PC-3 (cell line): ENCODE measurements around the gene MYH7B. TPM values are rescaled to one million over a fixed set of nuclear protein-coding genes. Genes with fewer than 3 reads are reported as not detected.

Experiments
- ATAC-seq: fragments of 200-7000 bp; cut with Tn5 transposase; 2 replicates; pipeline ENCODE4 v1.9.1; 2020; ENCODE audit warnings: mild to moderate bottlenecking, moderate library complexity
- BruUV-seq: library from RNA; stranded (reverse); fragments of 400-500 nt; replicated peaks from 2 replicates; lab custom pipeline; 2021; lab: Mats Ljungman, UMichigan
- CTCF ChIA-PET: fragments of 300-600 bp; sonication (Branson Sonifier 250); formaldehyde crosslinking; loops from one replicate; lab custom pipeline; 2022; ENCODE audit warnings: antibody characterized with exemption; lab: Charles Lee
- POLR2A ChIA-PET: fragments of 300-600 bp; sonication (Branson Sonifier 250); formaldehyde crosslinking; loops from one replicate; lab custom pipeline; 2022; ENCODE audit warnings: antibody characterized with exemption; ENCODE audit not compliant: unreplicated experiment; lab: Charles Lee
- DNase-seq: peaks from one replicate; pipeline ENCODE4 v3.0.0-alpha.2; 2015
- H2AFZ ChIP-seq: fragments of 300-600 bp; sonication (generic); 2 replicates; pipeline ENCODE4 v1.6.0; 2016; ENCODE audit warnings: antibody characterized with exemption, low read length
- H3F3A ChIP-seq: fragments of 300-600 bp; sonication (generic); one replicate; pipeline ENCODE4 v1.6.0; 2017; ENCODE audit warnings: antibody characterized with exemption, low read length, control low read depth, mild to moderate bottlenecking; ENCODE audit not compliant: unreplicated experiment
- H3K27ac ChIP-seq: fragments of 300-600 bp; sonication (generic); 2 replicates; pipeline ENCODE4 v1.5.1; 2016; ENCODE audit warnings: mild to moderate bottlenecking, low read length
- H3K27me3 ChIP-seq: fragments of 300-600 bp; sonication (generic); 2 replicates; pipeline ENCODE4 v1.6.1; 2016; ENCODE audit warnings: low read length, mixed read lengths
- H3K36me3 ChIP-seq: fragments of 300-600 bp; sonication (generic); 2 replicates; pipeline ENCODE4 v1.6.1; 2016; ENCODE audit warnings: low read depth, mixed run types, low read length, mixed read lengths
- H3K4me1 ChIP-seq: fragments of 300-600 bp; sonication (generic); 2 replicates; pipeline ENCODE4 v1.5.1; 2016; ENCODE audit warnings: low read length; ENCODE audit not compliant: insufficient read depth
- H3K4me2 ChIP-seq: fragments of 300-600 bp; sonication (generic); 2 replicates; pipeline ENCODE4 v1.6.0; 2016; ENCODE audit warnings: low read length
- H3K4me3 ChIP-seq: fragments of 300-600 bp; sonication (generic); 2 replicates; pipeline ENCODE4 v1.5.1; 2016; ENCODE audit warnings: mild to moderate bottlenecking, low read length, mixed read lengths
- H3K79me2 ChIP-seq: fragments of 300-600 bp; sonication (generic); 2 replicates; pipeline ENCODE4 v1.6.1; 2017; ENCODE audit warnings: low read length, mixed read lengths
- H3K9ac ChIP-seq: fragments of 300-600 bp; sonication (generic); 2 replicates; pipeline ENCODE4 v1.6.0; 2016; ENCODE audit warnings: mild to moderate bottlenecking, low read length
- H3K9me2 ChIP-seq: fragments of 300-600 bp; sonication (generic); replicated peaks from 2 replicates; pipeline ENCODE4 v1.6.1; 2016; ENCODE audit warnings: mixed run types, low read length, mixed read lengths
- H3K9me3 ChIP-seq: fragments of 300-600 bp; sonication (generic); 2 replicates; pipeline ENCODE4 v1.6.1; 2016; ENCODE audit warnings: low read length, mixed read lengths
- H4K20me1 ChIP-seq: fragments of 300-600 bp; sonication (generic); 2 replicates; pipeline ENCODE4 v1.6.1; 2016; ENCODE audit warnings: low read length, mixed read lengths
- CTCF ChIP-seq: fragments of 300-600 bp; sonication (generic); conservative IDR thresholded peaks from 2 replicates; pipeline ENCODE4 v1.5.1; 2017; ENCODE audit warnings: antibody characterized with exemption, low read depth, mild to moderate bottlenecking, low read length
- EZH2 ChIP-seq: fragments of 300-600 bp; sonication (generic); IDR thresholded peaks from one replicate; pipeline ENCODE4 v1.6.1; 2017; ENCODE audit warnings: antibody characterized with exemption, mild to moderate bottlenecking, low read length; ENCODE audit not compliant: unreplicated experiment
- EZH2phosphoT487 ChIP-seq: fragments of 300-600 bp; sonication (generic); IDR thresholded peaks from 2 replicates; pipeline ENCODE4 v1.6.1; 2018; ENCODE audit warnings: mild to moderate bottlenecking, antibody characterized with exemption, low read length, borderline replicate concordance
- intact Hi-C: fragments of 100-400 bp; cut with micrococcal nuclease; formaldehyde crosslinking; loops from 2 replicates; pipeline ENCODE4 v1.9.0; 2023
- total RNA-seq: library from RNA; depleted of rRNA; stranded (reverse); fragments of >200 nt; gene quantifications from 2 replicates; pipeline ENCODE4 v1.2.3, GENCODE V29; 2014

MYH7B gene
- total RNA-seq, 1 experiment from 2014 or later: 0.04 TPM

GRCh38 chr20:34985461-34986310 lies 30.0 kb downstream of the MYH7B start:
- ChIA-PET POLR2A (interaction anchor here (0.6 kb wide), 1 partner anchor 9 kb away, joined by 4 read pairs; no protein-coding TSS in a partner anchor), CTCF (interaction anchor here (1.4 kb wide), 1 partner anchor 111 kb away, joined by 3 read pairs; no protein-coding TSS in a partner anchor)
- Histone ChIP-seq H3K79me2 (no peaks in the 10 kb centered on the region), H3K4me1 (peaks cover 5% of the 10 kb centered on the region), H3K27ac (no peak overlapping the region), H3F3A (no peaks in the 10 kb centered on the region), H3K4me3 (no peak overlapping the region), H3K4me2 (no peak overlapping the region), H4K20me1 (no peaks in the 10 kb centered on the region), H2AFZ (no peak overlapping the region), H3K9me3 (no peaks in the 10 kb centered on the region), H3K36me3 (no peaks in the 10 kb centered on the region), H3K9me2 (no peaks in the 10 kb centered on the region), H3K27me3 (no peaks in the 10 kb centered on the region), H3K9ac (no peak overlapping the region)
- no TSS peak for BruUV-seq
- no peak for DNase-seq
- intact Hi-C loops: no loop called here
- ATAC-seq: peak; percentile 5; the same call in 1 of the 2 replicates
- no peak for TF ChIP-seq EZH2
- no peak for TF ChIP-seq EZH2phosphoT487
- no peak for TF ChIP-seq CTCF

GRCh38 chr20:34986311-34987287 lies 30.9 kb downstream of the MYH7B start:
- no peaks in the 10 kb centered on the region for H3K9me3 ChIP-seq
- H3K4me3 ChIP-seq: no peak overlapping the region
- BruUV-seq: no TSS peak
- no peaks in the 10 kb centered on the region for H3K36me3 ChIP-seq
- no peak overlapping the region for H3K4me2 ChIP-seq
- H4K20me1 ChIP-seq: no peaks in the 10 kb centered on the region
- H3K79me2 ChIP-seq: no peaks in the 10 kb centered on the region
- no peaks in the 10 kb centered on the region for H3F3A ChIP-seq
- no peaks in the 10 kb centered on the region for H3K27me3 ChIP-seq
- intact Hi-C loops: no loop called here
- H3K9me2 ChIP-seq: no peaks in the 10 kb centered on the region
- ATAC-seq: no peak
- H3K27ac ChIP-seq: no peak overlapping the region
- no peak overlapping the region for H2AFZ ChIP-seq
- ChIA-PET POLR2A (no interaction called here), CTCF (no interaction called here)
- no peak overlapping the region for H3K9ac ChIP-seq
- H3K4me1 ChIP-seq: peaks cover 5% of the 10 kb centered on the region
- no peak for TF ChIP-seq CTCF
- TF ChIP-seq EZH2phosphoT487: no peak
- TF ChIP-seq EZH2: no peak
- no peak for DNase-seq
